Epithelial cell of esophagus (primary cell): ENCODE data around the gene WDR7.

Experiments used
- DNase-seq: peaks from one replicate; pipeline ENCODE4 v3.0.0; 2010; ENCODE audit warnings: low read depth
- H3K4me3 ChIP-seq: 2 replicates; pipeline ENCODE4 v1.5.1; 2011; ENCODE audit warnings: mild to moderate bottlenecking, low read length, control low read depth
- CTCF ChIP-seq: IDR thresholded peaks from 2 replicates; pipeline ENCODE4 v1.5.1; 2011; ENCODE audit warnings: low read depth, mild to moderate bottlenecking, low read length, control low read depth, inconsistent platforms; ENCODE audit not compliant: insufficient read depth; ENCODE audit errors: missing control alignments

The WDR7 gene

GRCh38 chr18:56672391-56672790 lies 21.2 kb downstream of the WDR7 start:
- H3K4me3 ChIP-seq = no peak overlapping the region
- TF ChIP-seq CTCF = no peak
- no peak for DNase-seq

DNA sequence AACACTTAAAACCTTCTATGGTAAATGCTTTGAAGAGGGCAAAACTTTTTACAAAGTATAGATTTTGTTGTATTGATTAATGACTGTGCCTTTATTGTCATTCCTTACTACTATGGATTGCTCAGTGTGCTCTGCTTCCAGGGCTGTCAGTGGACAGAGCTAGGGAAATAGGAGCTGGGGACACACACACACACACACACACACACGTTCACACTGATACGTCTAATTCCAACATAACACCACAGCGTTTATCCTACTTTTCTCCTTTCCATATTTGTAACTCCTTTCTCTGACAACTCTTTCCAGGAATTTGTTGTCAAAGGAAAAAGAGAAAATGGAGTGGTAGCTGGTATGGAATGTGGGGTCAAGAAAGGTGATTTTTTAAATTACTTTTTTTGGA lies 21.8 kb downstream of the WDR7 start:
- no peak overlapping the region for H3K4me3 ChIP-seq
- DNase-seq = no peak
- TF ChIP-seq CTCF = no peak

DNA sequence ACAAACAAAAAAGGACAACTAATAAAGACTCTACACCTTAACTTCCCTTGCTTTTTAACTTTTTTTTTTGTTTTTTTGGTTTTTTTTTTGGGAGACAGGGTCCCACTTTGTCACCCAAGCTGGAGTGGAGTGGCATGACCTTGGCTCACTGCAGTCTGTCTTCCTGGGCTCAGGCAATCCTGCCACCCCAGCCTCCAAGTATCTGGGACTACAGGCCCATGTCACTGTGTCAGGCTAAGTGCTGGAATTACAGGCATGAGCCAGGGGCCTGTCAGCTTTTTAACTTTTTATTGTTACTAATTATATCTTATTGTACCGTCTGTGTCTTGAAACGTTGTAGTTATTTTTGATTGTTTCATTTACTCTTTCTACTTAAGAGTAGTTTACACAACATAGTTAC lies 25.5 kb downstream of the WDR7 start:
- TF ChIP-seq CTCF = no peak
- no peak overlapping the region for H3K4me3 ChIP-seq
- no peak for DNase-seq

DNA sequence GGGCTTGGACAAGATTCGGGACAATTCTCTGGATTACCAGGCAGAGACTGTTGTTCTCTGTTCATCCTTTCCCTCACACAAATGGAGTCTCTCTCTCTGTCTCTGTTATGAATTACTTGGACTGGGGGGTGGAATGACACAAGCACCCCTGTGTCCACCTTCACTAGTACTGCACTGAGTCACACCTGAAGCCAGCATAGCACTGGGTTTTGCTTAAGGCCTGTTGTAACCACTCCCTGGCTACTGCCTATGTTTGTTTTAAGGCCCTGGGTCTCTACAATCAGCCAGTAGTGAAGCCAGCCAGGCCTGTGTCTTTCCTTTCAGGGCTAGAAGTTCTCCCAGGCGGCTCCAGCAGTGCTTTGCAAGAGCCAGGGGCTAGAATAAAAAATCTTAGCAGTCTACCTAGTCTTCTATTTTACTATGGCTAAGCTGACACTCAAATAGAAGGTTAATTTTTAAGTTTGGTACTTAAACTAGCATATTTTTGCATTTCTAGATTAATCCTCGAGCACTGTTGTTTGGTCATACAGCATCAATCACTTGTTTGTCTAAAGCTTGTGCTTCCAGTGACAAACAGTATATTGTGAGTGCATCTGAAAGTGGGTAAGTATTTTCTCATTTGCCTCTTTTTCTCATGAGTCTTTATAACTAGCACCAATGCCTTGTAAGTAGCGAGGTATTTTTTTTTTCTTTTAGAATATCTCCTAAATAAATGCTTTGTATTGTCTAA lies 27.8 kb downstream of the WDR7 start:
- no peak for TF ChIP-seq CTCF
- no peak overlapping the region for H3K4me3 ChIP-seq
- DNase-seq = peak; percentile 70

DNA sequence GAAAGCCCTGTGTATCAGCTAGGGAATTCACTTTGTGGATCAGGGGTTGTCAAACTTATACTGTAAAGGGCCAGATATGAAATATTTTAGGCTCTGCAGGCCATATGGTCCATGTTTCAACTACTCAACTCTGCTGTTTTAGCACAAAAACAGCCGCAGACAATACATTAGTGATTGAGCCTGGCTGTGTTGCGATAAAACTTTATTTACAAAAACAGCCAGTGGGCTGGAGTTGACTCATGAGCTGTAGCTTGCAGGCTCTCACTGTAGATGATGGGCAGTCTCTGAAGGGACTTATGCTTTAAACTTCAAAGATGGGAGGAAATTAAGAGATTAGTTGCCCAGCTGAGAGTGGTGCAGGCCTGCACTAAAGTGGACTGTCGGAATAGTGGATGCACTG lies 33.1 kb downstream of the WDR7 start:
- TF ChIP-seq CTCF = no peak
- no peak overlapping the region for H3K4me3 ChIP-seq
- no peak for DNase-seq

DNA sequence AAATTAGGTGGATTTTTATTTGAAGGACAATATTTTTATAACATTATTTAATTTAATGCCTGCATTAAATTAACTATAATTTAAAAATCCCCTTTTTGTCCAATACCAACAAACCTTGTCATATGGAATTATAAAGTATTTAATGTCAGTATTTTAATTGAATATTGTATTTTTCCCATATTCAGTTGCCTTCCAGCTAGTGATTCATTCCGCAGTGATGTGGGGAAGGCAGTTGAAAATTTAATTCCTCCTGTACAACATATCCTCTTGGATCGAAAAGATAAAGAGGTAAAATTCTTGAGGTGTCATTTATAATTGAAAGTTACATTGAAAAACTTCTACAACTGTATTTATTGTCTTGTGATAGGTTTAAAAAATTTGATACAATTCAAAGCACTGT lies 40.4 kb downstream of the WDR7 start:
- H3K4me3 ChIP-seq = no peak overlapping the region
- no peak for DNase-seq
- TF ChIP-seq CTCF = no peak

DNA sequence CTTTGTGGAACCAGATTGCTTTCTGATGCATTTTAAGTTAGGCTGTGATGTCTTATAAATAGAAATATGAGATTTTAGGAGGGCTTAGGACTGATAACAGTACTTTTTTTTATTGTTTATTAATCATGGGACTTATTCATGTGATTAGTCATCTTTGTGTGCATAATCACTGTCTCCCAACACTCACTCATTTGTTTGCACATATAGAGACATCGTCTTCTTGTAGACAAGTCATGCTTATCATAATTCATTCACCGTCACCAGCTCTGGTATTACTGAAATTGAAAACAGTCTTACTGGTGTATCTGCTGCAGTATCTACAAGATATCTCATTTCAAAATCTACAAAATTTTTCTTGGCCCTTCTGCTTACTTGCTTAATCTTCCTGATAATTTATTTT lies 45.8 kb downstream of the WDR7 start:
- peak; percentile 82 for DNase-seq
- no peak for TF ChIP-seq CTCF
- no peak overlapping the region for H3K4me3 ChIP-seq
